Lower leg skin (tissue), 3 donors: ENCODE measurements around the gene ZNF385B.

Experiments
- POLR2A ChIP-seq, 2 donors: fragments of 450-650 bp; IDR thresholded peaks; one replicate each; pipeline ENCODE4 v1.6.1; 2016 to 2017; ENCODE audit warnings: antibody characterized with exemption in 2 of 2, mild to moderate bottlenecking in 1 of 2, moderate library complexity in 1 of 2
- TF ChIP-seq, protein P1 (sequence below), 3 donors: fragments of 450-650 bp; IDR thresholded peaks; one replicate each; pipeline ENCODE4 v1.5.1; 2016; ENCODE audit warnings: antibody characterized with exemption in 3 of 3, mild to moderate bottlenecking in 3 of 3, moderate library complexity in 2 of 3

DNA sequence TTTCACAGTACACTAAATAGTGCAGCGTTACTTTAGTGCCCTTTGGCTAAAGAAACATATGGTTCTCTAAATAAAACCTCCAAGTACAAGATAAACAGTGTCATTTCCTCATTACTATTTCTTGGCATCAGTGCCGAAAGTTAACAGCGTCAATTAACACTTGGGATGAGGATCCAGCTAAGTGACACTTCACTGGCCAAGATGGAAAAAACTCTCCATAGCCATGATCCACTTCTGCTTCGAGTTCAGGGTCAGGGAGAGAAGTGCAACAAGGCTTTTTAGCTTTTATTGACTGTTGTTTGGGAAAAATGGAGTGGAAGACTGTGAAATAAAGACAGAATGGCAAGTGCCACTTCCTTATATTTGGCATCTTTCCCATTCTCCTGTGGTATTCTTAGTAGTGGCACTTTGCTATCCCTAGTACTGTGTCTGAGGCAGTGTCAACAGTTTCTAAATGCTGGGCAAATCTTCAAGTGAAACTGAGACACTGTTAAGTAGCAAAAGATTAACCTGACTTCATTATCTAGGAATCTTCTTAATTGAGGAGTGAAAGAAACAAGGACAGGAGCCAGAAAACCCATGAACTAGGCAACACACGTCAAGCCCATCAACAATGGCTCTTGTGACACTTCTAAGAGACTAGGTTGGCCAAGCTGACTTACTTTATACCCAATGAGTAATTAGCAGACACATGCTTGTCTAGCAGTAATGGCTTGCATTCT, 374.2 kb downstream of the ZNF385B start:
- TF ChIP-seq, protein P1, sequence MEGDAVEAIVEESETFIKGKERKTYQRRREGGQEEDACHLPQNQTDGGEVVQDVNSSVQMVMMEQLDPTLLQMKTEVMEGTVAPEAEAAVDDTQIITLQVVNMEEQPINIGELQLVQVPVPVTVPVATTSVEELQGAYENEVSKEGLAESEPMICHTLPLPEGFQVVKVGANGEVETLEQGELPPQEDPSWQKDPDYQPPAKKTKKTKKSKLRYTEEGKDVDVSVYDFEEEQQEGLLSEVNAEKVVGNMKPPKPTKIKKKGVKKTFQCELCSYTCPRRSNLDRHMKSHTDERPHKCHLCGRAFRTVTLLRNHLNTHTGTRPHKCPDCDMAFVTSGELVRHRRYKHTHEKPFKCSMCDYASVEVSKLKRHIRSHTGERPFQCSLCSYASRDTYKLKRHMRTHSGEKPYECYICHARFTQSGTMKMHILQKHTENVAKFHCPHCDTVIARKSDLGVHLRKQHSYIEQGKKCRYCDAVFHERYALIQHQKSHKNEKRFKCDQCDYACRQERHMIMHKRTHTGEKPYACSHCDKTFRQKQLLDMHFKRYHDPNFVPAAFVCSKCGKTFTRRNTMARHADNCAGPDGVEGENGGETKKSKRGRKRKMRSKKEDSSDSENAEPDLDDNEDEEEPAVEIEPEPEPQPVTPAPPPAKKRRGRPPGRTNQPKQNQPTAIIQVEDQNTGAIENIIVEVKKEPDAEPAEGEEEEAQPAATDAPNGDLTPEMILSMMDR (IDR thresholded peaks at IDR 0.05) = no peak
- TF ChIP-seq POLR2A (IDR thresholded peaks at IDR 0.05) = no peak
